RWPE1 (cell line): ENCODE measurements around the gene ARIH2.
A peak's percentile ranks its signal among the peaks of the same experiment; 100 is the strongest.

Source experiments
- CTCF ChIA-PET: fragments of 350-600 bp; sonication (Branson Sonifier 250); formaldehyde crosslinking; extraction: SDS; loops from one replicate; lab custom pipeline; 2021; lab: Yijun Ruan, JAX
- POLR2A ChIA-PET: fragments of 400-600 bp; formaldehyde crosslinking; extraction: SDS; loops from one replicate; lab custom pipeline; 2020; ENCODE audit warnings: antibody characterized with exemption; ENCODE audit not compliant: low non-redundant PET; lab: Yijun Ruan, JAX
- DNase-seq: peaks from one replicate; pipeline ENCODE4 v3.0.0; 2012; ENCODE audit warnings: low spot score
- H3K27ac ChIP-seq: fragments of 450-650 bp; 2 replicates; pipeline ENCODE4 v1.5.1; 2017
- TF ChIP-seq, protein P1 (sequence below): fragments of 450-650 bp; conservative IDR thresholded peaks from 2 replicates; pipeline ENCODE4 v1.5.1; 2017; ENCODE audit warnings: low read depth, mild to moderate bottlenecking

Gene ARIH2

DNA sequence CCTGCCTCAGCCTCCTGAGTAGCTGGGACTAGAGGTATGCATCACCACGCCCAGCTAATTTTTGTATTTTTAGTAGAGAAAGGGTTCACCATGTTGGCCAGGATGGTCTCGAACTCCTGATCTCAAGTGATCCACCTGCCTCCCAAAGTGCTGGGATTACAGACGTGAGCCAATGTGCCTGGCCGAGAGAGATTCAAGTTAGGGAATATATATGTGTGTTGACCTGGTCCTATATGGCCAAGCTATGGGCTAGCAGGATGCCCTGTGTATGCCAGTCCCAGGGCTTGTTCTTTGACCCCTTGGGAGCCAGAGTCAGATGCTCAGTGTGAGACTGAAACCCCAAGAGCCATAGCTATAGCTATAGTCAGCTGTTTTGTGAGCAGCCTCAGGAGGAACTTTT lies 105.1 kb downstream of the ARIH2 start:
- H3K27ac ChIP-seq, result peak overlapping the region; percentile 98
- ChIA-PET CTCF (interaction anchor here (0.7 kb wide), 1 partner anchor 144 kb away, joined by 3 read pairs; no protein-coding TSS in a partner anchor), POLR2A (no interaction called here)
- DNase-seq, result no peak
- TF ChIP-seq, protein P1, sequence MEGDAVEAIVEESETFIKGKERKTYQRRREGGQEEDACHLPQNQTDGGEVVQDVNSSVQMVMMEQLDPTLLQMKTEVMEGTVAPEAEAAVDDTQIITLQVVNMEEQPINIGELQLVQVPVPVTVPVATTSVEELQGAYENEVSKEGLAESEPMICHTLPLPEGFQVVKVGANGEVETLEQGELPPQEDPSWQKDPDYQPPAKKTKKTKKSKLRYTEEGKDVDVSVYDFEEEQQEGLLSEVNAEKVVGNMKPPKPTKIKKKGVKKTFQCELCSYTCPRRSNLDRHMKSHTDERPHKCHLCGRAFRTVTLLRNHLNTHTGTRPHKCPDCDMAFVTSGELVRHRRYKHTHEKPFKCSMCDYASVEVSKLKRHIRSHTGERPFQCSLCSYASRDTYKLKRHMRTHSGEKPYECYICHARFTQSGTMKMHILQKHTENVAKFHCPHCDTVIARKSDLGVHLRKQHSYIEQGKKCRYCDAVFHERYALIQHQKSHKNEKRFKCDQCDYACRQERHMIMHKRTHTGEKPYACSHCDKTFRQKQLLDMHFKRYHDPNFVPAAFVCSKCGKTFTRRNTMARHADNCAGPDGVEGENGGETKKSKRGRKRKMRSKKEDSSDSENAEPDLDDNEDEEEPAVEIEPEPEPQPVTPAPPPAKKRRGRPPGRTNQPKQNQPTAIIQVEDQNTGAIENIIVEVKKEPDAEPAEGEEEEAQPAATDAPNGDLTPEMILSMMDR, result no peak

DNA sequence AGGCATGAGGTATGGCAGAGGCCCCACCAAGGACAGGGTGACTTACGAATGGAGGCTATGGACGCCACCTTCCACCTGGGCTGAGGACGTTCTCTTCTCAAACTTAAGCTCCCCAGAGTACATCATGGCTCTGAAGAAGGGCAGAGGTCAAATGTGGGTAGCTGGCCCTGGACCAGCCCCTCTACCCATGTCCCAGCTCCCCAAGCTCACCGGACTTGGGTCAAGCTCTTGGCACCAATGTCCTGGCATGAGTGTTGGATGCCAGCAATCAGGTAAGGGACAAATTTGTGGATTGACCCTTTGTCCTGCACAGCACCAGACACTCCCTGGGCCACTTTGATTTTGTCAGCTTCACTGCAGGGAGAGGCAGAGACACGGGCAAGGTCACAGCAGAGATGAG lies 105.8 kb downstream of the ARIH2 start:
- ChIA-PET CTCF (interaction anchor here (0.7 kb wide), 1 partner anchor 144 kb away, joined by 3 read pairs; no protein-coding TSS in a partner anchor), POLR2A (no interaction called here)
- TF ChIP-seq, protein P1, result no peak
- DNase-seq, result no peak
- peak overlapping the region; percentile 98 for H3K27ac ChIP-seq

DNA sequence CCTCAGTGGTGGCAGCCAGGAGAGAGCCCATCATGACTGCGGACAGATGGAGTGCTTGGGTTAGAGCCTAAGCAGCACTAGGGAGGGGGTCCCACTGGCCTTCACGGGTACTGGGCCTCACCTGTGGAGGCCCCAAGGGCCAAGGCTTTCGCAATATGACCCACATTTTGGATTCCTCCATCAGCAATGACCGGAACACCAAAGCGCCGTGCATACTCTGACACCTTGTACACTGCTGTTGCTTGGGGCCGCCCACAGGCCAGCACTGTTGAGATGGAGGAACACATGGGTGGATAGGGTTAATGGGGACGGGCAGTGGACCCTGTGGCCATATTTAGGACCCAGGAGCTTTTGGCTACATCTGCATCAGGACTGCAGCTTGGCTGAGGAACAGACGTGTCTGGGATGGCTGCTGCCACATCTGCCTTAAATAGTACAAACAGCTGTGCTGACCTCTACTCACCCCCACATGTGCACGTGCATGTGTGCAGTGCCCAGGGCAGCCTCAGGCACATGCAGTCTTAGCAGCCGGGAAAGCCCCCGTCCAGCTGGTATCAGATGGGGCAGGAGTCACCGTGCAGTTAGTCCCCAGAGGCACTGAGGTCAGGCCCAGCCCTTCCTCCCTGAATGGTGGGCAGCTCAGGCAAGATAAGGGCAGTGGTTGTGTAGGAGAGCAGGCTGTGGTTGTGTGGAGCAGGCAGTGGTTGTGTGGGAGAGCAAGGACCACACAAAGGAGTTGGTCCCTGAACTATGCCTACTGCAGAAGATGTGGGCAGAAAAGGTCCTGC lies 106.6 kb downstream of the ARIH2 start:
- CTCF ChIA-PET, result no interaction called here
- POLR2A ChIA-PET, result no interaction called here
- DNase-seq, result no peak
- TF ChIP-seq, protein P1, result no peak
- peak overlapping the region; percentile 98 for H3K27ac ChIP-seq

DNA sequence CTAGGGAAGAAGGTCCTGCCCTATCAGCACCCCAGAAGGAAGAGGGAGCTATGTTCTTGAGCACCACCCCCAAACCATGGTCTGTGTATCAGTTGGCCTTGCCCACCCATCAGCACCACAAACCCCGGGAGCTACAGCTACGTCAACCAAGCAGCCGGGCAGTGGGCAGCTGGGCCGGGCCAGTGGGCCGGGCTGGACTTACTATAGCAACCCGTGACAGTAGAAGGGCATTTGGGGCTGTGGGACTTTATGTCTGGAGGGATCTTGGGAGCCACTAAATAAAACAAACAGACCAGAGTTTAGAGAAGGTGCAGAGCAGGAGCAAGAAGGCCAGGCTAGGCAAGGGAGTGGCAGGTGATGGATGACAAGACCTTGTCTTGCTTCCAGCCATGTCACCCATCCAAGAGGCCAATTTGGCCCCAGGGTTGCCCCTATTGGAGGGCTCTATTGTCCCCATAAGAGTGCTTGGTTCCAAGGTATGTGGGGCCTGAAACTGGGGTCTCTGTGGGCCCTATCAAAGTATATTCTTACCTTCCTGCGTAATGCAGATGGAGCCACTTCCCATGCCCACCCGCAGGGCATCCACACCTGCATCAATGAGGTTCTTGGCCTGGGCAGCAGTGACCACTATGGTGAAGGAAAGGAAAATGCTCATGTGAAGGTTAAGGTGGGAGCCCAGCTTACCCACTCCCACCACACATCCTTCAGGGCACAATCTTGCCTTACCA lies 107.3 kb downstream of the ARIH2 start:
- DNase-seq, result no peak
- peak overlapping the region; percentile 98 for H3K27ac ChIP-seq
- POLR2A ChIA-PET, result no interaction called here
- TF ChIP-seq, protein P1, result no peak
- CTCF ChIA-PET, result no interaction called here

DNA sequence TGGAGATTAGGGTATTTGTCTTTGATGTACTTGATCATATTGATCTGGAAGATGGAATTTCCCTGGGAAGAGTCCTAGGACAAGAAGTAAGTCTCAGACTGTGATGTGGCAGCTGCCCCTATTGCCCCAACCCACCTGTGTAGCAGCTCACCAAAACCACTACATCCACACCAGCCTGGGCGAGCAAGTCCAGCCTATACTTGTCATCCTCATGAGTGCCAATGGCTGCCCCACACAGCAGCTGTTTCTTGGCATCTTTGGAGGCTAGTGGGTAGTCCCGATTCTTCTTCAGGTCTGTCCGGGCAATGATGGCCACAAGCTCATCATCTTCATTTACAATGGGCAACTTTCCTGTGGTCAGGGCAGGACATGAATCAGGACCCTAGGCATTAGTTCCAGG lies 107.9 kb downstream of the ARIH2 start:
- CTCF ChIA-PET, result no interaction called here
- peak overlapping the region; percentile 98 for H3K27ac ChIP-seq
- POLR2A ChIA-PET, result no interaction called here
- TF ChIP-seq, protein P1, result no peak
- no peak for DNase-seq

DNA sequence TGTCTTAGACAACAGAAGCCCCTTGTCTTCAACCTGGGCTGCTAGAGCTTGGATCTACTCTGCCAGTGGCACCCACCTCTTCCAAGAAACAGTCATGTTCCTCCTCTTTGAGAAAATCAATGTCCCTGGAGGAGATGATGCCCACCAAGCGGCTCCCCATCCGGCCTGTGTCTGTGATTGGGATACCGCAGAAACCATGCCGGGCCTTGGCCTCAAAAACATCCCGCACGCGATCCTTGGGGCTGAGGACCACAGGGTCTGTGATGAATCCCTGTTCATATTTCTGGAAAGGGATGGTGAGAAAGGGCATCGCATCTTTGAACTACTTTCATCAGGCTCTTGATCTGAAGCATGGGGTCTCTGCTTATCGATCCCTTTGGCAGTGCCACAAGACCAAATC lies 109.0 kb downstream of the ARIH2 start:
- ChIA-PET CTCF (no interaction called here), POLR2A (no interaction called here)

More for the DNA sequence above, 109.0 kb downstream of the ARIH2 start:
- DNase-seq, result no peak
- TF ChIP-seq, protein P1, result no peak
- peak overlapping the region; percentile 77 for H3K27ac ChIP-seq
